Progenitor cell of endocrine pancreas (in vitro differentiated cells): ENCODE measurements around the gene NFX1. TPM values are rescaled to one million over a fixed set of nuclear protein-coding genes. Genes with fewer than 3 reads are reported as not detected.

ENCODE experiments used
- DNase-seq: peaks from one replicate; pipeline ENCODE4 v3.0.0; 2021; ENCODE audit warnings: low spot score; ENCODE audit not compliant: unreplicated experiment
- H3K27ac Mint-ChIP-seq: 2 replicates; pipeline ENCODE4 v1.8.0; 2021; ENCODE audit warnings: mild to moderate bottlenecking, moderate library complexity, mixed read lengths
- H3K27me3 Mint-ChIP-seq: 2 replicates; pipeline ENCODE4 v1.8.0; 2021; ENCODE audit warnings: mixed read lengths
- H3K36me3 Mint-ChIP-seq: 2 replicates; pipeline ENCODE4 v1.8.0; 2022; ENCODE audit warnings: mixed read lengths; ENCODE audit not compliant: insufficient read depth
- H3K4me1 Mint-ChIP-seq: 2 replicates; pipeline ENCODE4 v1.8.0; 2021; ENCODE audit warnings: low read depth, mixed read lengths
- H3K4me3 Mint-ChIP-seq: 2 replicates; pipeline ENCODE4 v1.8.0; 2021; ENCODE audit warnings: low read depth, mild to moderate bottlenecking, moderate library complexity, mixed read lengths
- H3K9me3 Mint-ChIP-seq: 2 replicates; pipeline ENCODE4 v1.8.0; 2021; ENCODE audit warnings: low read depth, mixed read lengths
- total RNA-seq: library from RNA; stranded (reverse); gene quantifications from 2 replicates; pipeline ENCODE4 v1.2.1, GENCODE V29; 2021
- TF ChIP-seq, protein P1 (sequence below): fragments of 200-600 bp; sonication (generic); IDR thresholded peaks from one replicate; pipeline ENCODE4 v1.5.0; 2021; ENCODE audit warnings: antibody characterized with exemption, mild to moderate bottlenecking; ENCODE audit not compliant: unreplicated experiment

NFX1 gene
- total RNA-seq, 1 donor from 2014 or later = 29.4 TPM

DNA sequence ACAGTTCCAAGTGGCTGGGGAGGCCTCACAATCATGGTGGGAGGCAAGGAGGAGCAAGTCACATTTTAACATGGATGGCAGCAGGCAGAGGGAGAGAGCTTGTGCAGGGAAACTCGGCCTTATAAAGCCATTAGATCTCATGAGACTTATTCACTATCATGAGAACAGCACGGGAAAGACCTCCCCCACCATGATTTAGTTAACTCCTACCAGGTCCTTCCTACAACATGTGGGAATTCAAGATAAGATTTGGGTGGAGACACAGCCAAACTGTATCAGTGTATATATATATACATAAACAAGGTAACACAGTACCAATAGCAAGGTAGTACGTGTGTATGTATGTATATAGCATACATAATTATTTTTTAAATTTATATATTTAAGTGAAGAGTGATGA lies 50.9 kb downstream of the NFX1 start:
- no peaks in the 10 kb centered on the region for H3K27me3 Mint-ChIP-seq
- no peak overlapping the region for H3K4me3 Mint-ChIP-seq
- no peak overlapping the region for H3K27ac Mint-ChIP-seq
- H3K9me3 Mint-ChIP-seq = peaks cover 18% of the 10 kb centered on the region
- peaks cover 40% of the 10 kb centered on the region for H3K36me3 Mint-ChIP-seq
- TF ChIP-seq, protein P1, sequence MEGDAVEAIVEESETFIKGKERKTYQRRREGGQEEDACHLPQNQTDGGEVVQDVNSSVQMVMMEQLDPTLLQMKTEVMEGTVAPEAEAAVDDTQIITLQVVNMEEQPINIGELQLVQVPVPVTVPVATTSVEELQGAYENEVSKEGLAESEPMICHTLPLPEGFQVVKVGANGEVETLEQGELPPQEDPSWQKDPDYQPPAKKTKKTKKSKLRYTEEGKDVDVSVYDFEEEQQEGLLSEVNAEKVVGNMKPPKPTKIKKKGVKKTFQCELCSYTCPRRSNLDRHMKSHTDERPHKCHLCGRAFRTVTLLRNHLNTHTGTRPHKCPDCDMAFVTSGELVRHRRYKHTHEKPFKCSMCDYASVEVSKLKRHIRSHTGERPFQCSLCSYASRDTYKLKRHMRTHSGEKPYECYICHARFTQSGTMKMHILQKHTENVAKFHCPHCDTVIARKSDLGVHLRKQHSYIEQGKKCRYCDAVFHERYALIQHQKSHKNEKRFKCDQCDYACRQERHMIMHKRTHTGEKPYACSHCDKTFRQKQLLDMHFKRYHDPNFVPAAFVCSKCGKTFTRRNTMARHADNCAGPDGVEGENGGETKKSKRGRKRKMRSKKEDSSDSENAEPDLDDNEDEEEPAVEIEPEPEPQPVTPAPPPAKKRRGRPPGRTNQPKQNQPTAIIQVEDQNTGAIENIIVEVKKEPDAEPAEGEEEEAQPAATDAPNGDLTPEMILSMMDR = no peak
- H3K4me1 Mint-ChIP-seq = no peaks in the 10 kb centered on the region
- DNase-seq = no peak

DNA sequence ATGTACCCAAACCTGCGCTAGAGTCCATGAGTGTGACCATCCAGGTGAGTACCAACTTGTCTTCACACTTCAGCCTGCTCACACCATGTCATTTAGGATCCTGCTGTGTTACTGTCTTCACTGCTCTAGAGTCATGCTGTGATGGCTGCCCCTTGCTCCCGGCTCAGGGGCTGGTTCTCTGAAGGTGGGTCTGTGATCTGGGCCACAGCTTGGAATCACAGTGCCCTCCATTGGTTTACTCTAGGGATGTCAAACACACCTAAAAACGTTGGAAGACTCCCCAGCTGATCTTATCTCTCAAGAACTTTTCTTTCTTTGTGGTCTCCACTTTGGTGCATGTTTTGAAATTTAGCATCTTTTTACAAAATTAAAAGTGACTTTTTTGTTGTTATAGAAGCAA lies 53.8 kb downstream of the NFX1 start:
- Mint-ChIP-seq H3K4me1 (no peaks in the 10 kb centered on the region), H3K27me3 (no peaks in the 10 kb centered on the region), H3K4me3 (no peak overlapping the region), H3K36me3 (peaks cover 52% of the 10 kb centered on the region), H3K9me3 (peaks cover 13% of the 10 kb centered on the region), H3K27ac (peak overlapping the region; percentile 22)
- TF ChIP-seq, protein P1 = no peak
- no peak for DNase-seq

- Mint-ChIP-seq H3K36me3 (peaks cover 35% of the 10 kb centered on the region), H3K27me3 (no peaks in the 10 kb centered on the region), H3K9me3 (no peaks in the 10 kb centered on the region), H3K4me3 (no peak overlapping the region), H3K27ac (no peak overlapping the region), H3K4me1 (no peaks in the 10 kb centered on the region)
- TF ChIP-seq, protein P1 = no peak
- no peak for DNase-seq
Measured at GRCh38 chr9:33346564-33346963, 56.2 kb downstream of the NFX1 start.

DNA sequence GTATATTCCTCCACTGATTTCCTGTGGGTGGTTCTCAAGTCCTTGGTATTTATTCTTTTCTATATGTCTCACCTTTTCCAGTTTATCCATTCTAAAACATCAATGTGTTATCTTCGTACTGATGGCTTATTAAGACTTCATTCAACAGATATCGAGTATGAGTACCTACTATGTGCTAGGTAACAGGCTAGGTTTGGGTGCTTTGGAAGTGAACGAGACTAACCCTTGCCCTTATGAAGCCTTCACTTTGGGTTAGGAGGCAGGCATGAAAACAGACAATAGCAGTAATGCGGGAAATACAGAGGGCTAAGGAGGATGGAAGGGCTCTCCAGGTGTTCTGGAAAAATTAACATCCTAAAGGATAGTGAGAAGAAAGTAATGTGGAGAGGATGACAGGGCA lies 58.7 kb downstream of the NFX1 start:
- DNase-seq = no peak
- TF ChIP-seq, protein P1 = no peak
- no peaks in the 10 kb centered on the region for H3K4me1 Mint-ChIP-seq
- H3K9me3 Mint-ChIP-seq = no peaks in the 10 kb centered on the region
- peaks cover 34% of the 10 kb centered on the region for H3K36me3 Mint-ChIP-seq
- H3K4me3 Mint-ChIP-seq = no peak overlapping the region
- H3K27me3 Mint-ChIP-seq = no peaks in the 10 kb centered on the region
- no peak overlapping the region for H3K27ac Mint-ChIP-seq

DNA sequence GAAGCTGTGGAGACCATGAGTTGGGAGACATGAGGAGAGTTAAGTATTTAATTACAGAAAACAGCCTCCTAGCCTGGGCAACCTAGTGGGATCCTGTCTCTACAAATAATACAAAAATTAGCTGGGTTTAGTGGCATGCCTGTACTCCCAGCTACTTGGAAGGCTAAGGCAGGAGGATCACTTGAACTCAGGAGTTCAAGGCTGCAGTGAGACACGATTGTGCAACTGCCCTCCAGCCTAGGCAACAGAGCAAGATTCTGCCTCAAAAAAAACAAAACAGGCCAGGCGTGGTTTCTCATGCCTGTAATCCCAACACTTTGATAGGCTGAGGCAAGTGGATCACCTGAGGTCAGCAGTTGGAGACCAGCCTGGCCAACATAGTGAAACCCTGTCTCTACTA lies 59.4 kb downstream of the NFX1 start:
- Mint-ChIP-seq H3K27me3 (no peaks in the 10 kb centered on the region), H3K9me3 (no peaks in the 10 kb centered on the region), H3K4me3 (no peak overlapping the region), H3K4me1 (no peaks in the 10 kb centered on the region), H3K36me3 (peaks cover 36% of the 10 kb centered on the region), H3K27ac (no peak overlapping the region)
- TF ChIP-seq, protein P1 = no peak
- no peak for DNase-seq

- TF ChIP-seq, protein P1 = no peak
- Mint-ChIP-seq H3K9me3 (no peaks in the 10 kb centered on the region), H3K4me3 (no peak overlapping the region), H3K36me3 (peaks cover 39% of the 10 kb centered on the region), H3K27me3 (no peaks in the 10 kb centered on the region), H3K4me1 (no peaks in the 10 kb centered on the region), H3K27ac (peak overlapping the region; percentile 46)
- DNase-seq = no peak
Measured at GRCh38 chr9:33350310-33350709, 60.0 kb downstream of the NFX1 start.
